Smooth muscle cell (in vitro differentiated cells): ENCODE data around the gene GPR137B. TPM values are rescaled to one million over a fixed set of nuclear protein-coding genes. Genes with fewer than 3 reads are reported as not detected.

Experiments used
- DNase-seq: peaks from one replicate; lab custom pipeline; 2025; ENCODE audit not compliant: unreplicated experiment; lab: John Stamatoyannopoulos, UW
- H2AFZ ChIP-seq: fragments of 200-600 bp; sonication (generic); 2 replicates; pipeline ENCODE4 v1.6.0; 2016; ENCODE audit warnings: antibody characterized with exemption, low read depth, mild to moderate bottlenecking
- H3F3A ChIP-seq: fragments of 200-600 bp; sonication (generic); 2 replicates; pipeline ENCODE4 v1.6.0; 2017; ENCODE audit warnings: antibody characterized with exemption, low read depth
- H3K27ac ChIP-seq: fragments of 200-600 bp; sonication (generic); 2 replicates; pipeline ENCODE4 v1.5.1; 2016; ENCODE audit warnings: low read depth, mild to moderate bottlenecking
- H3K27me3 ChIP-seq: fragments of 200-600 bp; sonication (generic); 2 replicates; pipeline ENCODE4 v1.6.1; 2016; ENCODE audit warnings: low read depth, mild to moderate bottlenecking
- H3K36me3 ChIP-seq: fragments of 200-600 bp; sonication (generic); 2 replicates; pipeline ENCODE4 v1.5.1; 2016; ENCODE audit warnings: low read depth
- H3K4me1 ChIP-seq: fragments of 200-600 bp; sonication (generic); 2 replicates; pipeline ENCODE4 v1.5.1; 2016; ENCODE audit warnings: low read depth
- H3K4me2 ChIP-seq: fragments of 200-600 bp; sonication (generic); 2 replicates; pipeline ENCODE4 v1.6.0; 2016; ENCODE audit warnings: mild to moderate bottlenecking
- H3K4me3 ChIP-seq: fragments of 200-600 bp; sonication (generic); 2 replicates; pipeline ENCODE4 v1.5.1; 2016; ENCODE audit warnings: mild to moderate bottlenecking
- H3K79me2 ChIP-seq: fragments of 200-600 bp; sonication (generic); 2 replicates; pipeline ENCODE4 v1.6.0; 2016; ENCODE audit warnings: low read depth, mild to moderate bottlenecking
- H3K9ac ChIP-seq: fragments of 200-600 bp; sonication (generic); 2 replicates; pipeline ENCODE4 v1.6.0; 2016; ENCODE audit warnings: low read depth
- H3K9me3 ChIP-seq: fragments of 200-600 bp; sonication (generic); replicated peaks from 2 replicates; pipeline ENCODE4 v1.5.1; 2016; ENCODE audit warnings: low read depth
- H4K20me1 ChIP-seq: fragments of 200-600 bp; sonication (generic); 2 replicates; pipeline ENCODE4 v1.6.0; 2016; ENCODE audit warnings: low read depth
- WGBS: methylation state at CpG from one replicate; pipeline ENCODE4 v1.1.7; 2016; ENCODE audit warnings: low lambda C conversion rate; 5-methylcytosine and 5-hydroxymethylcytosine counted together
- polyA plus RNA-seq: library from polyadenylated mRNA; unstranded; fragments of >200 nt; fragmentation: Nextera tagmentation; extraction: Ambion mirVana; gene quantifications from 2 replicates; pipeline ENCODE4 v1.2.1, GENCODE V29; 2016
- total RNA-seq: library from RNA; depleted of rRNA; stranded (reverse); fragments of >200 nt; gene quantifications from 2 replicates; pipeline ENCODE4 v1.2.3, GENCODE V29; 2014
- TF ChIP-seq, protein P1 (sequence below): fragments of 200-600 bp; sonication (generic); IDR thresholded peaks from 2 replicates; pipeline ENCODE4 v1.5.1; 2017; ENCODE audit warnings: borderline replicate concordance, mild to moderate bottlenecking, antibody characterized with exemption; ENCODE audit not compliant: insufficient read depth, poor library complexity, severe bottlenecking

Gene GPR137B
- total and polyA plus RNA-seq, 2 experiments from 2014 or later: 16.2 to 17.7 TPM

DNA sequence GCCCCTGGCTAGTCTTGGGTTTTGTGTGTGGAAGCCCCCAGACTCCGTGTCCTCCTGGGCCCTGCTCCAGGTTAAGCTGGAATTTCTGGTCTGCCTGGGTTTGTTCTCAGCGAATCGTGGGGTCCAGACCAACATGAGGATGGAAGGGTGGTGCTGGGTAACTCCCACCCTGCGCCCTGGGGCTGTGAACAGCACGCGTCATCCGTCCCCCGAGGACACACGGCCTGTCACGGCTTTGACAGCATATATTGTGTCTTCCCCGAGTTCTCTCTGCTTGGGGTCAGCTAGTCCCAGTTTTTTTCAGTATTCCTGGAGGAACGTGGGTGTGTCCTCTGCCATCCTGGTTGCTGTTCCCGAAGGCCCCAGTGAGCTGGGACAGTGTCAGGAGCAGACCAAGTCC, 11.8 kb downstream of the GPR137B start:
- no peaks in the 10 kb centered on the region for H3F3A ChIP-seq
- H3K27me3 ChIP-seq: no peaks in the 10 kb centered on the region
- H2AFZ ChIP-seq: no peak overlapping the region
- H3K79me2 ChIP-seq: no peaks in the 10 kb centered on the region
- no peak overlapping the region for H3K27ac ChIP-seq
- H3K4me3 ChIP-seq: no peak overlapping the region
- no peak overlapping the region for H3K9ac ChIP-seq
- H3K9me3 ChIP-seq: no peaks in the 10 kb centered on the region
- H3K4me2 ChIP-seq: no peak overlapping the region
- TF ChIP-seq, protein P1, sequence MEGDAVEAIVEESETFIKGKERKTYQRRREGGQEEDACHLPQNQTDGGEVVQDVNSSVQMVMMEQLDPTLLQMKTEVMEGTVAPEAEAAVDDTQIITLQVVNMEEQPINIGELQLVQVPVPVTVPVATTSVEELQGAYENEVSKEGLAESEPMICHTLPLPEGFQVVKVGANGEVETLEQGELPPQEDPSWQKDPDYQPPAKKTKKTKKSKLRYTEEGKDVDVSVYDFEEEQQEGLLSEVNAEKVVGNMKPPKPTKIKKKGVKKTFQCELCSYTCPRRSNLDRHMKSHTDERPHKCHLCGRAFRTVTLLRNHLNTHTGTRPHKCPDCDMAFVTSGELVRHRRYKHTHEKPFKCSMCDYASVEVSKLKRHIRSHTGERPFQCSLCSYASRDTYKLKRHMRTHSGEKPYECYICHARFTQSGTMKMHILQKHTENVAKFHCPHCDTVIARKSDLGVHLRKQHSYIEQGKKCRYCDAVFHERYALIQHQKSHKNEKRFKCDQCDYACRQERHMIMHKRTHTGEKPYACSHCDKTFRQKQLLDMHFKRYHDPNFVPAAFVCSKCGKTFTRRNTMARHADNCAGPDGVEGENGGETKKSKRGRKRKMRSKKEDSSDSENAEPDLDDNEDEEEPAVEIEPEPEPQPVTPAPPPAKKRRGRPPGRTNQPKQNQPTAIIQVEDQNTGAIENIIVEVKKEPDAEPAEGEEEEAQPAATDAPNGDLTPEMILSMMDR: no peak
- H3K4me1 ChIP-seq: no peaks in the 10 kb centered on the region
- H3K36me3 ChIP-seq: no peaks in the 10 kb centered on the region
- no peak for DNase-seq
- H4K20me1 ChIP-seq: peaks cover 83% of the 10 kb centered on the region
- WGBS: 91% methylated on average over 13 of the region's 13 CpGs

DNA sequence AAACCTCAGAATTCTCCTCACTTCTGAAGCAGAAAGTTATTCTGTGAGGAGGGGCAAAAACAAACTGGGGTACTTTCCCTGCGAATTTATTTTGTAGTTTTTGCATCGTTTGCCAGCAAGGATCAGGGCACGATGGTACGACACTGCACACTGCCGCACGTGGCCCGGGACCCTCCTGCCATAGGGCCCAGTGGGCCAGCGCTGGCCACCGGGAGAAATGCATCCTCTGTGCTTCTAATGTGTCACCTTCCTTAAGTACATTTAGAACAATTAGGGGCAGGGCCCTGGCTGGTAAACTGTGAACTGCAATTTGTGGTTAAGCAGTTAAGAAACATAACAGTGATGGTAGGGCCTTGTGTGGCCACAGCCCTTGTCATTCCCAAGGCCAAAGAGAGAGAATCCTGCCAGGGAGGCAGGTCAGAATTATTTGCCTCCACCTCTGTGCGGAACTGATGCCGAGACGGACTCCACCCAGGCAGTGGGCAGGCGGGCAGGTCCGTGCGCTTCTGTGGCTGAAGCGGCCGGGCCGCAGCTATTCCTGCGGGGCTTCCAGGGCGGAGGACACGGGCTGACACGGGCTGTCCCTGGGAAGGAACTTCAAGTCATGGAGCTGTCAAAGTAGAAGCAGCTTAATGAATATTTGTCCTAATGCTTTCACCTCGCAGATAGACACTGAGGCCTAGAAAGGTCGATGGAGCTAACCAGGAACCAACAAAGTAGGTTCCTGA, 12.5 kb downstream of the GPR137B start:
- H3F3A ChIP-seq: no peaks in the 10 kb centered on the region
- no peak overlapping the region for H3K4me2 ChIP-seq
- no peaks in the 10 kb centered on the region for H3K27me3 ChIP-seq
- no peaks in the 10 kb centered on the region for H3K4me1 ChIP-seq
- no peaks in the 10 kb centered on the region for H3K9me3 ChIP-seq
- no peak overlapping the region for H3K4me3 ChIP-seq
- no peaks in the 10 kb centered on the region for H3K36me3 ChIP-seq
- peaks cover 76% of the 10 kb centered on the region for H4K20me1 ChIP-seq
- H3K79me2 ChIP-seq: no peaks in the 10 kb centered on the region
- TF ChIP-seq, protein P1: no peak
- WGBS: 95% methylated on average over 24 of the region's 24 CpGs
- H3K27ac ChIP-seq: no peak overlapping the region
- DNase-seq: no peak
- H2AFZ ChIP-seq: no peak overlapping the region
- H3K9ac ChIP-seq: no peak overlapping the region

DNA sequence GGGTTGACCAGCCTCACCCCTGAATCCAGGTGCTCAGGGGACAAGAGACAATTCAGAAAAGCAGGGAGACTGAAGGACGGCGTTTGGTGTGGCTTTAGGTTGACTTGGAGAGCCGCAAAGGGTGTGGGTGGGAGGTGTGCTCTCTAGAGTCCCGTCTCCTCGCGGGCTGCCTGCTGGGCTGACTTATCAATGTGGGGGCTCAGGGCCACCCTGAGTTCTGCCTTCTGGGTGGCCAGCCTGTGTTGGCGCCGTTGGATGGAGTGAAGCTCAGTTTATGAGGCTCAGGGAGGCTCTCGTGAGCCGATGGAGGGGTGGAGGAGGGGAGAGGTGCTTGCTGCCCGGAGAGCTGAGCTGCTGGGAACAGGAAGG, 13.0 kb downstream of the GPR137B start:
- no peaks in the 10 kb centered on the region for H3K79me2 ChIP-seq
- no peak overlapping the region for H3K27ac ChIP-seq
- H3K4me3 ChIP-seq: no peak overlapping the region
- H3K27me3 ChIP-seq: no peaks in the 10 kb centered on the region
- no peaks in the 10 kb centered on the region for H3K9me3 ChIP-seq
- no peaks in the 10 kb centered on the region for H3K36me3 ChIP-seq
- H3K9ac ChIP-seq: no peak overlapping the region
- peaks cover 71% of the 10 kb centered on the region for H4K20me1 ChIP-seq
- no peak overlapping the region for H2AFZ ChIP-seq
- 94% methylated on average over 11 of the region's 11 CpGs for WGBS
- no peaks in the 10 kb centered on the region for H3K4me1 ChIP-seq
- TF ChIP-seq, protein P1: no peak
- H3K4me2 ChIP-seq: no peak overlapping the region
- DNase-seq: no peak
- H3F3A ChIP-seq: no peaks in the 10 kb centered on the region
